HG03064 (cell line): ENCODE results near the gene NTSR1.

Source experiments
- ATAC-seq: cut with Tn5 transposase; IDR thresholded peaks from one replicate; pipeline ENCODE4 v1.9.1; 2021; ENCODE audit warnings: low read depth; ENCODE audit not compliant: unreplicated experiment

Gene NTSR1

DNA sequence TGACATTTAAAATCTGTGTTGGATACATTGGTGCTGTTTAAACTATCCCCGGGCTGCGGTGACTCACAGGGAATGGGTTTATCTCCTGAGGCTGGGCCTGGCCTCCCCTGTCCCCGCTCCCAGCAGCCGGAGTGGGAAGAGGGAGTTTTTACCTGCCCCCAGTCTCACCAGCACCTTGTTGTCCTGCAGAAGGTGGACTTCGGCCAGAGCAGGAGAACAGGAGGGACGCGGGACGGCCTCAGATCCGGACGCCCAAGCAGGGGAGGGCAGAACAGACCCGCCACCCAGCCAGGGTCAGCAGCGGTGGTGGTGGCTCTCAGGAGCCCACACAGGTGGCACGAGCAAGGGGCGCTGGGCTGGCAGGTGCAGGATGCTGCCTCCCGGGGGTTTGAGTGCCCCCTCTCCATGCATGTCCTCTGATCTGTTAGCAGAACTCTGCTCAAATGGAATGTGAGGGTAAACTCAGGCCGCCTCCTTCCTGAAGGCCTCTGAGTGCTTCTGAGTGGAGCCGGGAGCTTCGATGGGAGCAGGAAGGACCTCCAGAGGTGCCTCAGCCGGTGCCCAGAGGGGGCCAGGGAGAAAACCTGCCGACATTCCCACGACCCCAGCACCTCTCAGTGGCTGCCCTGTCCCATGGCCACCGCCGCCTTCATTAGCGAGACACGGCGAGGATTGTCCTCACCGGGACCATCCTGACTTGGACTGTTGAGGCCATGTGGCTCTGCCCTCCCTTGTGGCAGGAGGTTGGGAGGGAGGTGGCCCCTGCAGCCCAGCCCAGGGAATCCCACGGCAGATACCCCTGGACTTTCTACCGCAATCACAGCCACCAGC lies 44.2 kb downstream of the NTSR1 start:
- no peak for ATAC-seq

DNA sequence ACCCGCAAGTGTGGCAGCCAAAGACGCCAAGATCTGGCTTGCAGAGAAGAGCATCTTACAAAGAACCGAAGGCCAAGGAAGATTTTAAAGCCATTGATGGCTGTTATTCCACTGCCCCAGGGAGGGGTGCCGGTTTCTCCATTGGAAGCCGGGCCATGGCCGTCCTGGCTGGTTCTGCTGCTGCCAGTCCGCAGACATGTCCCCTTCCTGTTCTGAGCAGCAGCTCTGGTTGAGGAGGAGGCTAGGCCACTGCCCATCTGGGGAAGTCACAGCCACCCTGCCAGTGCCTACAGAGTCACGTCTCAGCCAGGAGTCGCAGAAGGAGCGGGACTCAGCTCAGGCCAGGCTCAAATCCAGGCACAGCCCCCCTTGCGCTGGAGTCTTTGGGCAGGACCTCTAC lies 45.0 kb downstream of the NTSR1 start:
- ATAC-seq, result no peak

DNA sequence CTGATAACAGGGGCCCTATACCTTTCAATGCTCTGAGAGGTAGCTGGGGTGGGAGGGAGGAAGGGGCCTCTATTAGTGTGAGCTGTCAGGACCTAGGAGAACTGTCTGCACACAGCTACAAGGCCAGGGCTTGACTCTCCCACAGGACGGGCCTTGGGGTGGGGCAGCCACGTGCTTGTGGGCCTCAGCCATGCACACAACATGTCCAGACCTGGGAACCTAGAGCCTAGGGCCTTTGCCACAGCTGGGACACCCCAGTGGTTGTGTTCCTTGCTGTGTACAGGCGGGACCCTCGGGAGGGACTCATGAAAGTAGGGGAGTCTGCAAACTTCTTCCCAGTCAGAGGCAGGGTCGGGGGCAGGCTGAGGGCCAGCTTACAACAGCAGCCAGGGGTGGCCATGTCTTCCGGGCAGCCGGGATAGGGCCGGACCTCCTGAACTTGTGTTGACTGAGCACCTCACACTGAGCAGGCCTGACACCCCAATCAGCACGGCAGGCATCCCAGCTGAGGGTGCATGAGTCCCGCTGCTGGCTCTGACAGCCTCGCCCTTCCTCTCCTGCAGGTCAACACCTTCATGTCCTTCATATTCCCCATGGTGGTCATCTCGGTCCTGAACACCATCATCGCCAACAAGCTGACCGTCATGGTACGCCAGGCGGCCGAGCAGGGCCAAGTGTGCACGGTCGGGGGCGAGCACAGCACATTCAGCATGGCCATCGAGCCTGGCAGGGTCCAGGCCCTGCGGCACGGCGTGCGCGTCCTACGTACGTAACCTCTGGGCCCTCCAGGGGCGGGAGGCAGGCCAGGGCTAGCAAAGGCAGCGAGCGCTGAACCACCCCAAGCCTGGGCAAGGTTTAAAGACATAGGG lies 45.7 kb downstream of the NTSR1 start:
- no peak for ATAC-seq

DNA sequence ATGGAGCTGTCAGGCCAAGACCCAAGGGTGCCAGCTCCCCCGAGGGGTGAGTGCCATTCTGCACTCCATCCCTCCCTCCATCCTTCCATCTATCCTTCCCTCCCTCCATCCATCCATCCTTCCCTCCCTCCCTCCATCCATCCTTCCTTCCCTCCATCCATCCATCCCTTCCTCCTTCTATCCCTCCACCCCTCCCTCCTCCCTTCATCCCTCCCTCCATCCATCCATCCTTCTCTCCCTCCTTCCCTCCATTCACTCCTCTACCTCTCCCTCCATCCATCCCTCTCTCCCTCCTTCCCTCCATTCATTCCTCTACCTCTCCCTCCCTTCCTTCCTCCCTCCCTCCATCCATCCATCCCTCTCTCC lies 46.3 kb downstream of the NTSR1 start:
- ATAC-seq, result no peak

DNA sequence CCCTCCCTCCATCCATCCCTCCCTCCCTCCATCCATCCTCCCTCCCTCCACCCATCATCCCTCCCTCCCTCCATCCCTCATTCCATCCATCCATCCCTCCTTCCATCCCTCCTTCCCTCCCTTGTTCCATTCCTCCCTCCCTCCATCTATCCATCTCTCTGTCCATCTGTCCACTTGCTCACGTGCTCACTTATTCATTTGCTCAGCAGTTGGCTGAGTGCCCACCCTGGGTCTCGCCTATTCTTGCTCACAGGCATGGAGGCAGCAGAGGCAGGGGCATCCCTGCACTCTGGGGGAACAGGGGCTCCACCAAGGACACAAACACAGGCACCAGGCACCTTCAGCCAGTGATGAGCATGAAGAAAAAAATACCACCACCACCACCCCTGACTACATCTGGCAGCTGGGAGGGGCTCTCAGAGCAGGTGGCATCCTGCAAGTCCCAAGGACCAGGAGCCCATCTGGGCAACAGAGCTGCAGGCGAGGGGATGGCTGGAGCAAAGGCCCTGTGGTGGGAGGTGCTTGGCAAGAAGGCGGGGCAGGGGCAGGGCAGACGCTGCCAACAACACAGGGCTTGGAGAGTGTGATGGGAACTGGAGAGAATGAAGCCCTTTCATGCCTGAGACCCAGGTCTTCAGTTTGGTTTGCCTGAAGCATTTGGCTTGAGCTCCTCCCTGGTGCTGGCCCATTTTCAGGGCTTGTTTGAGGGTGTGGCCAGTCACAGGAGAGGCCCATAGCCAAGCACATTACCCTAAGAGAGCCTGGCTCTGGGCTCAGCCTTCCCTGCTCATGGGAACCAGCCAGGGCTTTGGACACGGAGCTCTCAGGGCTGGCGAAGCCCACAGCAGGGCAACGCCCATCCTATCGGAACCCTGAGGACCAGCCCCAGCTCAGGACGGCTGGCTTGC lies 47.4 kb downstream of the NTSR1 start:
- ATAC-seq, result no peak

DNA sequence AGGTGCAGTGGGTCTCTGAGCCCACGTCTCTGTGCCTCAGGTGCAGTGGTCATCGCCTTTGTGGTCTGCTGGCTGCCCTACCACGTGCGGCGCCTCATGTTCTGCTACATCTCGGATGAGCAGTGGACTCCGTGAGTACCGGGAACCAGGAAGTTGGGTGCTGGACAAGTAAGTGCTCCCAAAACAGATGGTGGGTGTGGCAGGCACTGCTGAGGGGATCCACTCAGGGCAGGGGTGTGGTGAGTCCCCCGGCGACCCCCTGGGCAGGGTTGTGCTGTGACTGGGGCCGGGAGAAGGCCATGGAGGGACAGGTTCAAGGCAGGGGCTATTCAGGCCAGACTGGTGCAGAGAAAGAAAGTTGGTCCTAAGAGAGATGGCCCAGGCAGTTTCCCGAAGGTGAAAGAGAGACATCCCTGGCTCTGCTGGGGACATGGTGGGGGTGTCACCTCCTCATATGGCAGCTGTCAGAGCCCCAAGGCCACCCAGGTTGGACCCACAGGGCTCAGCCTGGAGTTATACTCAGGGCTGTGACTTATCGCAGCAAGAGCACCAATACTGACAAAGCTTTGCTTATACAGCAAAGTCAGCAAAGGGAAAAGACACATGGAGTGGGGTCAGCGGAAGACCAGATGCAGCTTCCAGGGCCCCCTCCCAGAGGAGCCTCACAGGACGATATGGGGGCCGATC lies 49.7 kb downstream of the NTSR1 start:
- ATAC-seq, result no peak

DNA sequence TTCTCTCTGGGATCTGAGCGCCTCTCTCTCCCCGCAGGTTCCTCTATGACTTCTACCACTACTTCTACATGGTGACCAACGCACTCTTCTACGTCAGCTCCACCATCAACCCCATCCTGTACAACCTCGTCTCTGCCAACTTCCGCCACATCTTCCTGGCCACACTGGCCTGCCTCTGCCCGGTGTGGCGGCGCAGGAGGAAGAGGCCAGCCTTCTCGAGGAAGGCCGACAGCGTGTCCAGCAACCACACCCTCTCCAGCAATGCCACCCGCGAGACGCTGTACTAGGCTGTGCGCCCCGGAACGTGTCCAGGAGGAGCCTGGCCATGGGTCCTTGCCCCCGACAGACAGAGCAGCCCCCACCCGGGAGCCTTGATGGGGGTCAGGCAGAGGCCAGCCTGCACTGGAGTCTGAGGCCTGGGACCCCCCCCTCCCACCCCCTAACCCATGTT lies 51.4 kb downstream of the NTSR1 start:
- no peak for ATAC-seq

DNA sequence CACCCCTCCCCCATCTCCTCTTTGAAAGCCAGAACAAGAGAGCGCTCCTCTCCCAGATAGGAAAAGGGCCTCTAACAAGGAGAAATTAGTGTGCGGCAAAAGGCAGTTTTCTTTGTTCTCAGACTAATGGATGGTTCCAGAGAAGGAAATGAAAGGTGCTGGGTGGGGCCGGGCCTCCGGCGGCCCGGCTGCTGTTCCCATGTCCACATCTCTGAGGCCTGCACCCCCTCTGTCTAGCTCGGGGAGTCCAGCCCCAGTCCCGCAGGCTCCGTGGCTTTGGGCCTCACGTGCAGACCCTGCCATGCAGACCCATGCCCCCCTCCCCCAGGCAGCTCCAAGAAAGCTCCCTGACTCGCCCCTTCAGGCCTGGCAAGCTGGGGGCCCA lies 51.8 kb downstream of the NTSR1 start:
- no peak for ATAC-seq

DNA sequence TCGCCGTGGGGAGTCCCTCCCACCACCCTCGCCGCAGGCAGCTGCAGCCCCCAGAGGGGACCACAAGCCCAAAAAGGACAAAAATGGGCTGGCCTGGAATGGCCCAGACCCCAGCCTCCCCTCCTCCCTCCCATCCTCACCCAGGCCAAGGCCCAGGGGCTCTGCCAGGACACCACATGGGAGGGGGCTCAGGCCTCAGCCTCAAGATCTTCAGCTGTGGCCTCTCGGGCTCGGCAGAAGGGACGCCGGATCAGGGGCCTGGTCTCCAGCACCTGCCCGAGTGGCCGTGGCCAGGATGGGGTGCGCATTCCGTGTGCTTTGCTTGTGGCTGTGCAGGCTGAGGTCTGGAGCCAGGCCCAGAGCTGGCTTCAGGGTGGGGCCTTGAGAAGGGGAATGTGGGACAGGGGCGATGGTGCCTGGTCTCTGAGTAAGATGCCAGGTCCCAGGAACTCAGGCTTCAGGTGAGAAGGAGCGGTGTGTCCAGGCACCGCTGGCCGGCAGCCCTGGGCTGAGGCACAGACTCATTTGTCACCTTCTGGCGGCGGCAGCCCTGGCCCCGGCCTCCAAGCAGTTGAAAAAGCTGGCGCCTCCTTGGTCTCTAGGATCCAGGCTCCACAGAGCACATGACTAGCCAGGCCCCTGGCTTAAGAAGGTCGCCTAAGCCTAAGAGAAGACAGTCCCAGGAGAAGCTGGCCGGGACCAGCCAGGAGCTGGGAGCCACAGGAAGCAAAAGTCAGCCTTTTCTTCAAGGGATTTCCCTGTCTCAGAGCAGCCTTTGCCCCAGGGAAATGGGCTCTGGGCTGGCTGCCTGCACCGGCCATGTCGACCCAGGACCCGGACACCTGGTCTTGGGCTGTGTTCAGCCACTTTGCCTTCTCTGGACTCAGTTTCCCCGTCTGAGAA lies 52.5 kb downstream of the NTSR1 start:
- no peak for ATAC-seq

DNA sequence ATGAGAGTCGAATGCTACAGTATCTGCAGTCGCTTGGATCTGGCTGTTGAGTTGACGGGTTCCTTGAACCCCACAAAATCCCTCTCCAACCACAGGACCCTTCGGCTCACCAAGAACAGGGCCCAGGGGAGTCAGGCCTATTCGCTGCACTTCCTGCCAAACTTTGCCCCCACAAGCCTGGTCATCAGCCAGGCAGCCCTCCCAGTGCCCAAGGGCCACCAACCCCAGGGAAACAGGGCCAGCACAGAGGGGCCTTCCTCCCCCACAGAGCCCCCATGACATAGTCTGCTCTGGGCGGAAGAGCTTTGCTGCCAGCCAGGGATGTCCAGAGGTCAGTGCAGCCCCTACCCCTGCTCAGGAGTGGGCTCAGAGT lies 53.1 kb downstream of the NTSR1 start:
- ATAC-seq, result no peak

DNA sequence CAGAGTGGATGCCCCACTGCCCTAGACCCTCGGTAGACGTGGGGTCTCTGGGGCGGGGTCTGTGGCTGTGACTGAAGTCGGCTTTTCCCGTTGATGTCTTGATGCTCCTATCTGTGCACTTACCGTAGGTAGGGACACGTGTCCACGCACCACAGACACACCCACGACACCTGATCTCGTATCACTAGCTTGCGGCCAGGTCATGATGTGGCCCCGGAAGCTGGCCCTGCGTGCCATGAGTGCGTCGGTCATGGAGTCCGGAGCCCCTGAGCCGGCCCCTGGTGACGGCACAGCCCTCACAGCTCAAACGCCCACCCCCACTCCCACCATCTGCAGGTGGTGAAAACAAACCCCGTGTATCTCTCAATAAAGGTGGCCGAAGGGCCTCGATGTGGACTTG lies 53.7 kb downstream of the NTSR1 start:
- ATAC-seq, result no peak

DNA sequence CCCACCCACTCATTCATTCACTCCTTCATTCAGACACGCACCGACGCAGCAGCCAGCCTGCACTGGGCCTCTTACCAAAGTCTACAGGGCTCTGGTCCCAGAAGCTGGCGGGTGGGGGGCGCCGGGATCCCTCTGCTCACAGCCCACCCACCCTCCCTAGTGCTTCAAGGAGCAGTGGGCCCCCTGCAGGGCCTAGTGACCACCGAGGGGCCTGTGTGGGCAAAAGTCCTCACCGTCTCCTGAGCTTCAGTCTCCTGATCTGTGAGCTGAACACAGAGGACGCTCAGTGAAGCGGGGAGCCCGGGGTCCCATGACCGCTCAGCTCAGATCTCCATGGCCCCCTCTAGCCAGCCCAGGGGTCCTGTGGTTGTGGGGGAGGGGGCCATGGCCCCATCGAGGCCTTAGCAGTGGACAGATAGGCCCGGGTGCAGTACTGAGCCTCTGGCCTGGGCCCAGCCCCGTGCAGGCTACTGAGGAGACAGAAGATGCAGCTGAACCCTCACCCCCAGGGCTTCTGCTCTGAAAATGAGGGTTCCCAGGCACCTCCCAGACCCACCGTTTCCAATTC lies 54.2 kb downstream of the NTSR1 start:
- no peak for ATAC-seq

DNA sequence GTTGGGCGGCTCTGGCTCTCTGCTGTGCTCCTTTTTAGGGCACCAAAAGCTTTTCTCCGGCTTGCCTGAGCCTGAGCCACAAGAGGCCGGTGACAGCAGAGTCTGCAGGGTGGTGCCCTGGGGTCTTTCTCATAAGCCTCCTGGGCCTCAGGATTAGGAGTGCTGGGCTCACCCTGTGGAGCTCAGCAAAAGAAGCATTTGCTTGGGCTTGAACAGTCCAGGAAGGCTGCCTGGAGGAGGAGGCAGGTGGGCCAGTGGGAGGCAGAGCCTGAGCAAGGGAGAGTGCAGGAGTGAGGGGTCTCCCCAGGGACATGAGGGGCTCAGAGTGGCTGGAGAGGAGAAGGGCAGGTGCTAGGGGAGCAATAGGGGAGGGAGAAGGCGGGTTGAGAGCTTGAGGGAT lies 54.8 kb downstream of the NTSR1 start:
- ATAC-seq, result no peak

DNA sequence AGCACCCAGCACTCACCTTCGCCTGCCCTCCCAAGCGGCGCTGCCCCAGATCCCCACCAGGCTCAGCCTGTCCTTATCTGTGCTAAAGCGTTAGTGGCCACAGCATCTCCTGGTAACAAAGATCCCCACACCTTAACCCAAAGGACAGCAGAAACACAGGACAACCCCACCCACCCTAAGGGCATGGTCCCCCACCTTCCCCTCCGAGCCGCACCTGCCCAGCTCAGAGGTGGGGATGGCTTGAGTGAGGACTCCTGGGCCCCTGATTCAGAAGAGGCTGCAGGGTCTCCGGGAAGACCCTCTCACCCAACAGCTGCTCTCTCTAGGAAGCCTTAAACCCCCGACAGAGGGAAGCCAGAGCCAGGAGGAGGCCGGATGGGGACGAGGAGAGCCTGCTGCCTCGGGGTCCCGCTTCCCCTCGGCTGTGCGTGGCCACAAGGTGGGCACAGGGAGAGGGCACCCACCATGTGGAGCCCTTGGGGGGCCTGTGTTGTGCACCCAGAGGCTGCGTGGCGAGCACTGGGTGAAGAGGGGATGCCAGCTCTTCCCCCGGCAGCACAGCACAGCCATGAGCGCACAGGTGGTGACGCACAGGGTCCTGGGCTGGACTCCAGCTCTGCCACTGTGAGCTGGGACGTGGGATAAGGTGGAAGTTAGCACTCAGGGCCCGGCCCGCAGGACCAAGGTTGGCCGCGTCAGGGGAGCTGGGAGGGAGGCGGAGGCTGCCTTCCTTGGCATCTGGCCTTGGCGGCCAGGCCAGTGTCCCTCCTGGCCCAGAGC lies 55.7 kb downstream of the NTSR1 start:
- no peak for ATAC-seq

DNA sequence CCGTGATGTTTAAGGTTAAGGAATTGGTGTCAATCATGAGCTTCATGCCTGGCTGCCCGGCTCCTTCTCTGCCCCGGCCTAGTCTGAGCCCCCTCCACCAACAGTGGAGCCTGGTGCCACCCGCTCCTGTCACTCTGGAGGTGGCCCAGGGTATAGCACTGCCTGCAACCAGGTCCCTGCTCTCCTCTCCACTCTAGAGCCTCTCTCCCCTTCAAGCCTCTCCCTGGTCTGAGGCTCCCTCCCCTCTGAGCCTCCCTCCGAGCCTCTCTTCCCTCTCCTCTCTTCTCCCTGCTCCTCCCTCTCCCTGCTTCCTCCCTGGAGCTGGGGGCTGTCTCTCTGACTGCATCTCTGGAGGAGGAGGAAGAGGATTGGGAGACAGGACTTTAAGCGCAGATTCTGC lies 56.4 kb downstream of the NTSR1 start:
- no peak for ATAC-seq

DNA sequence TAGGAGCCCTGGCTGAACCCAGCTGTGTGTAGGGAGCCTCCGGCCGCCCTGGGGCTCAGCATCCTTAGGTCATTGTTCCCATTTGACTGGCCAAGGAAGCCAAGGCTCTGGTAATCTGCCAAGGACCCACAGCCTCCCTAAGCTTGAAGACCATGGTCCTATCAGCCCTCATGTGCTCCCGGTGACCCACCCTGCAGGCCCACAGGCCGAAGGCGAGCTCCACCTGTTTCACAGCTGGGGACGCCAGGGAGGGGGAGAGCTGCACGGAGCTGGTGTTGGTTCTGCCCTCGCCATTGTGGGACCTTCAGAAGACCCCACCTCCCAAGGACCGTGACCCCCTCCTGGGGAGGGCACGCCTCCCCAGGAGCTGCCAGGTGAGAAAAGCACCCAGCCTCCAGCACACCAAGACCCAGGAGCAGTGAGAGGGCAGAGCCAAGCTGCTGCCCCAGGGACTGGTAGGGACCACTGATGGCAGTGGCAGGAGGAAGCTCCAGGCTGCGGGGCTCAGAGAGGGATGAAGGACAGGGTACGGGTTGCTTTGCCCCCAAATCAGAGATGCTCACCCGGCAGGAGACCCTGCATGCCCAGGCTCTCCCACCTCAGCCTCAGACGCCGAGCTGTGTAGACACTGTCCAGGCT lies 56.9 kb downstream of the NTSR1 start:
- ATAC-seq, result no peak

DNA sequence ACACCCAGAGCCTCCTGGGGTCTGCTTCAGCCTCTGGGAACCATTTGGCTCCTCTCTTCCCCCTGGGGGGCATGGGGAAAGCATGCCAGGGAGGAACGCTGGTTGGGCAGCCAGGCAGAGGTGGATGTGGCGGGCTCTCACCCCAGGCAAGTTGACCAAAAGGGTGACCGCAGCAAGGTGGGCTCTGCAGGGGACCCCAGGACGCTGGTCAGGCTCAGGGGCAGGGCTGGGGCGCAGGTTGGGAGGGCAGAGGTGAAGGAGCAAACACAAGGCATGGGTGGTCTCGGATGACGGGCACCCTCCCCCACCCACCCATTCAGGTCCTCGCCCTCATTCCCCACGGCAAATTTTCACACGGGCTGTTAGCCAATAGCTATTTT lies 57.4 kb downstream of the NTSR1 start:
- ATAC-seq, result no peak

DNA sequence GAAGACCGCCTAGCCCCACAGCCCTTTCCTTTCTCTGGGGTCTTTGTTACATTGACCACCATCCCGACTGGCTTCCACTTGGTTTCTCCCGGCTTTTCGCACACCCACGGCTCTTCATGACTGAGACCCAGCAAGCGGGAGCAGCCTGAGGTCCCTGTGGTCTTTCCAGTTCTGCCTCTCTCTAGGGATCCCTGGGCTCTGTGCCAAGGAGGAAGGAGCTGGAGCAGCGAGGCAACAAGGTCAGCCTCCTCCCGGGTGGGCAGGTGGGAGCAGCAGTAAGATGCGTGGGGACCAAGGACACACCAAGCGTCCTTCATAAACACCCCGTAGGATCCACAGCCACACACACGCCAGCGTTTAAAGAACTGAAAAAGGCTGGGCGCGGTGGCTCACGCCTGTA lies 58.1 kb downstream of the NTSR1 start:
- no peak for ATAC-seq
